Activated naive CD4-positive, alpha-beta T cell treated with anti-CD3 and anti-CD28 coated beads, Interleukin-2, amount 50 U/mL, for 72 hours (primary cell): ENCODE data around the gene SPTBN4. TPM values are rescaled to one million over a fixed set of nuclear protein-coding genes. Genes with fewer than 3 reads are reported as not detected.
"Not testable (repeated sequence)": the region's sequence is repeated elsewhere in the genome, so short reads cannot be mapped to it uniquely, and the experiment has no call there.

ENCODE experiments used
- ATAC-seq, 2 donors: fragments of 150-1000 bp; cut with Tn5 transposase; 2 replicates each; pipeline ENCODE4 v1.10.0; 2021; ENCODE audit warnings: mild to moderate bottlenecking in 2 of 2, moderate library complexity in 2 of 2
- DNase-seq, 2 donors: peaks; one replicate each; pipeline ENCODE4 v3.0.0; 2021 to 2022; ENCODE audit warnings: low spot score in 2 of 2
- H3K27ac Mint-ChIP-seq, 2 donors: one replicate each; pipeline ENCODE4 v1.8.0; 2022; ENCODE audit warnings: mild to moderate bottlenecking in 2 of 2, mixed read lengths in 2 of 2
- H3K36me3 Mint-ChIP-seq, 2 donors: one replicate each; pipeline ENCODE4 v1.8.0; 2022; ENCODE audit warnings: mixed read lengths in 2 of 2
- H3K9me3 Mint-ChIP-seq, 2 donors: one replicate each; pipeline ENCODE4 v1.8.0; 2022; ENCODE audit warnings: mixed read lengths in 2 of 2
- total RNA-seq, 2 donors: library from RNA; stranded (reverse); gene quantifications; one replicate each; pipeline ENCODE4 v1.2.3, GENCODE V29; 2022

The SPTBN4 gene
- total RNA-seq, 2 donors from 2014 or later, result 3.7 to 4.2 TPM

- DNase-seq, result no peak
- no peak for ATAC-seq
- Mint-ChIP-seq H3K27ac (no peak overlapping the region), H3K36me3 (peaks cover 5 to 6% of the 10 kb centered on the region in 2 donors), H3K9me3 (no peaks in the 10 kb centered on the region)
Observed at GRCh38 chr19:40510526-40511115, 43.8 kb downstream of the SPTBN4 start.

- no peak for ATAC-seq
- peaks cover 5 to 6% of the 10 kb centered on the region in 2 donors for H3K36me3 Mint-ChIP-seq
- H3K27ac Mint-ChIP-seq, result no peak overlapping the region
- DNase-seq, result no peak
- no peaks in the 10 kb centered on the region for H3K9me3 Mint-ChIP-seq
Observed at GRCh38 chr19:40511487-40511886, 44.7 kb downstream of the SPTBN4 start.

- DNase-seq (no peak), ATAC-seq (peak in 1 of 2 donors; percentile 20)
- Mint-ChIP-seq H3K9me3 (no peaks in the 10 kb centered on the region), H3K36me3 (peaks cover 5 to 6% of the 10 kb centered on the region in 2 donors), H3K27ac (no peak overlapping the region)
Observed at GRCh38 chr19:40512110-40512472, 45.3 kb downstream of the SPTBN4 start.

- H3K36me3 Mint-ChIP-seq, result peaks cover 5 to 6% of the 10 kb centered on the region in 2 donors
- no peak overlapping the region for H3K27ac Mint-ChIP-seq
- no peak for DNase-seq
- H3K9me3 Mint-ChIP-seq, result no peaks in the 10 kb centered on the region
- ATAC-seq, result peak in 1 of 2 donors; percentile 41
Observed at GRCh38 chr19:40512473-40513344, 45.9 kb downstream of the SPTBN4 start.

GRCh38 chr19:40513345-40513678 is 46.5 kb downstream of the SPTBN4 start:
- ATAC-seq (no peak), DNase-seq (no peak)
- Mint-ChIP-seq H3K27ac (no peak overlapping the region), H3K9me3 (no peaks in the 10 kb centered on the region), H3K36me3 (peaks cover 5 to 6% of the 10 kb centered on the region in 2 donors)

GRCh38 chr19:40513741-40514315 is 47.0 kb downstream of the SPTBN4 start:
- no peaks in the 10 kb centered on the region for H3K9me3 Mint-ChIP-seq
- peaks cover 5 to 6% of the 10 kb centered on the region in 2 donors for H3K36me3 Mint-ChIP-seq
- no peak for DNase-seq
- no peak overlapping the region for H3K27ac Mint-ChIP-seq
- peak in 1 of 2 donors; percentile 53 for ATAC-seq

GRCh38 chr19:40517248-40517647 is 50.4 kb downstream of the SPTBN4 start:
- H3K27ac Mint-ChIP-seq, result no peak overlapping the region
- peaks cover 1 to 2% of the 10 kb centered on the region in 2 donors for H3K36me3 Mint-ChIP-seq
- H3K9me3 Mint-ChIP-seq, result no peaks in the 10 kb centered on the region
- ATAC-seq, result no peak
- DNase-seq, result no peak

- Mint-ChIP-seq H3K36me3 (no peaks in the 10 kb centered on the region), H3K9me3 (no peaks in the 10 kb centered on the region), H3K27ac (no peak overlapping the region)
- DNase-seq (peak in 1 of 2 donors; percentile 13), ATAC-seq (peak in 1 of 2 donors; percentile 72)
Observed at GRCh38 chr19:40519352-40520322, 52.8 kb downstream of the SPTBN4 start.

- H3K27ac Mint-ChIP-seq, result no peak overlapping the region
- no peak for DNase-seq
- no peaks in the 10 kb centered on the region for H3K36me3 Mint-ChIP-seq
- no peaks in the 10 kb centered on the region for H3K9me3 Mint-ChIP-seq
- ATAC-seq, result no peak
Observed at GRCh38 chr19:40521276-40521675, 54.5 kb downstream of the SPTBN4 start.

GRCh38 chr19:40521900-40522299 is 55.1 kb downstream of the SPTBN4 start:
- H3K27ac Mint-ChIP-seq, H3K36me3 Mint-ChIP-seq, DNase-seq, ATAC-seq, H3K9me3 Mint-ChIP-seq: not testable (repeated sequence)

- peak in 1 of 2 donors; percentile 70 for DNase-seq
- ATAC-seq, result peak; percentile 81 to 90
- H3K27ac Mint-ChIP-seq, result no peak overlapping the region
- H3K36me3 Mint-ChIP-seq, result no peaks in the 10 kb centered on the region
- H3K9me3 Mint-ChIP-seq, result no peaks in the 10 kb centered on the region
Observed at GRCh38 chr19:40523322-40524047, 56.7 kb downstream of the SPTBN4 start.

- ATAC-seq, result no peak
- Mint-ChIP-seq H3K27ac (no peak overlapping the region), H3K9me3 (no peaks in the 10 kb centered on the region), H3K36me3 (no peaks in the 10 kb centered on the region)
- no peak for DNase-seq
Observed at GRCh38 chr19:40524133-40524549, 57.3 kb downstream of the SPTBN4 start.

- H3K27ac Mint-ChIP-seq, result no peak overlapping the region
- no peaks in the 10 kb centered on the region for H3K9me3 Mint-ChIP-seq
- H3K36me3 Mint-ChIP-seq, result no peaks in the 10 kb centered on the region
- ATAC-seq, result no peak
- no peak for DNase-seq
Observed at GRCh38 chr19:40524655-40525054, 57.9 kb downstream of the SPTBN4 start.

- no peak for DNase-seq
- Mint-ChIP-seq H3K27ac (no peak overlapping the region), H3K9me3 (no peaks in the 10 kb centered on the region), H3K36me3 (no peaks in the 10 kb centered on the region)
- no peak for ATAC-seq
Observed at GRCh38 chr19:40525234-40526051, 58.6 kb downstream of the SPTBN4 start.

- no peaks in the 10 kb centered on the region for H3K9me3 Mint-ChIP-seq
- no peak for ATAC-seq
- DNase-seq, result no peak
- H3K27ac Mint-ChIP-seq, result peak overlapping the region in 1 of 2 donors; percentile 51
- H3K36me3 Mint-ChIP-seq, result no peaks in the 10 kb centered on the region
Observed at GRCh38 chr19:40528078-40528477, 61.3 kb downstream of the SPTBN4 start.
